Activated B cell treated with CpG ODN at 0.5 μM for 24 hours (primary cell): ENCODE data around the gene P2RY8. TPM values are rescaled to one million over a fixed set of nuclear protein-coding genes. Genes with fewer than 3 reads are reported as not detected.

ENCODE experiments used
- ATAC-seq: fragments of 200-7000 bp; cut with Tn5 transposase; one replicate; pipeline ENCODE4 v1.10.0; 2021; ENCODE audit warnings: low read depth, mild to moderate bottlenecking, moderate library complexity
- CTCF ChIA-PET: fragments of 350-600 bp; sonication (Branson Sonifier 250); formaldehyde crosslinking; loops from one replicate; lab custom pipeline; 2021; ENCODE audit warnings: antibody characterized with exemption; lab: Charles Lee
- POLR2A ChIA-PET: fragments of 350-600 bp; sonication (Branson Sonifier 250); formaldehyde crosslinking; loops from one replicate; lab custom pipeline; 2021; ENCODE audit warnings: antibody characterized with exemption; lab: Charles Lee
- DNase-seq: peaks from one replicate; pipeline ENCODE4 v3.0.0; 2022
- H3K27ac Mint-ChIP-seq: one replicate; pipeline ENCODE4 v1.8.0; 2020; ENCODE audit warnings: mixed read lengths
- H3K27me3 Mint-ChIP-seq: one replicate; pipeline ENCODE4 v1.8.0; 2021; ENCODE audit warnings: mixed read lengths
- H3K36me3 Mint-ChIP-seq: one replicate; pipeline ENCODE4 v1.8.0; 2021; ENCODE audit warnings: low read depth, mixed read lengths
- H3K4me1 Mint-ChIP-seq: one replicate; pipeline ENCODE4 v1.8.0; 2021; ENCODE audit warnings: mixed read lengths
- H3K4me3 Mint-ChIP-seq: one replicate; pipeline ENCODE4 v1.8.0; 2020; ENCODE audit warnings: mild to moderate bottlenecking, mixed read lengths
- H3K9me3 Mint-ChIP-seq: one replicate; pipeline ENCODE4 v1.8.0; 2020; ENCODE audit warnings: mixed read lengths
- intact Hi-C: fragments of 100-400 bp; cut with micrococcal nuclease; formaldehyde crosslinking; loops from one replicate; pipeline ENCODE4 v1.15.1; 2024
- total RNA-seq: library from RNA; stranded (reverse); gene quantifications from 2 replicates; pipeline ENCODE4 v1.2.3, GENCODE V29; 2022
- TF ChIP-seq, protein P1 (sequence below): fragments of 200-600 bp; IDR thresholded peaks from one replicate; pipeline ENCODE4 v1.8.0; 2022; ENCODE audit warnings: antibody characterized with exemption, mild to moderate bottlenecking

Gene P2RY8
- total RNA-seq, 1 donor from 2014 or later, result 332 TPM

DNA sequence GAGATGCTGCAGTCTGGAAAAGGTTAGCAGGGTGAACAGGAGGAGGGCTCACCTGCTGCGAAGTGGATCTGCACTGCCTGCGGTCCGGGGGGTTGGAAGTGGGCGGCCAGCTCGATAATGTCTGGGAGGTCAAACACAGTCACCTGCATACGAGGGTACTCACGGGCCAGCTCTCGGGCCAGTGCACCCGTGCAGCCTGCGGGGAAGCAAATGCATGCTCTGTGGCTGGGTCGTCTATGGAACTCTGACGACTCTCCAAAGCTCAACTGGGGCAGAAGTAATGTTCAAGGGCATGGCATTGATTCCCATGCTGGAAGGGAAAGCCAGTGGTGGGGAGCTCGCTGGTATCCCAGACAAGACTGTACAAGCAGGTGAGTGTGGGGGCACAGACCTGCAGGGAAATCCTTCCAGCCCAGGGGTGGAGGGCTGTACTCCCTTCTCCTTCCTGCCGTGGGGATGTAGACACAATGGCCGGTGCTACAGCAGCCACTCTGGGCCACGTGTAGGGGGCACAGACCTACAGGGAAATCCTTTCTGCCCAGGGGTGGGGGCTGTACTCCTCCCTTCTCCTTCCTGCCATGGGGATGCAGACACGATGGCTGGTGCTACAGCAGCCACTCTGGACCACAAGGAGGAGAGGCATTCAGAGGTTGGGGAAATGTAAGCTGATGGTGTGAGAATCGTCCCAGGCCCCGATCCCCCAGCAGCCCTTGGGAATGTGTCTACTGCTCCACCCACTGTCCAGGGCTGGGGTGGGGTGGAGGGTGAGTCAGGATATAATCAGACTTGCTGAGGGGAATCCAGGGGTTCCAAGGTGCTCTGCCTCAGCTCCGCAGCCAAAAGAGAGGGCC is 118.8 kb downstream of the P2RY8 start:
- ATAC-seq, result no peak
- Mint-ChIP-seq H3K9me3 (peaks cover 6% of the 10 kb centered on the region), H3K4me1 (peaks cover 2% of the 10 kb centered on the region), H3K36me3 (peaks cover 47% of the 10 kb centered on the region), H3K27ac (no peak overlapping the region), H3K4me3 (no peak overlapping the region), H3K27me3 (no peaks in the 10 kb centered on the region)
- no peak for DNase-seq
- ChIA-PET CTCF (no interaction called here), POLR2A (no interaction called here)
- intact Hi-C loops, result no loop called here
- TF ChIP-seq, protein P1, sequence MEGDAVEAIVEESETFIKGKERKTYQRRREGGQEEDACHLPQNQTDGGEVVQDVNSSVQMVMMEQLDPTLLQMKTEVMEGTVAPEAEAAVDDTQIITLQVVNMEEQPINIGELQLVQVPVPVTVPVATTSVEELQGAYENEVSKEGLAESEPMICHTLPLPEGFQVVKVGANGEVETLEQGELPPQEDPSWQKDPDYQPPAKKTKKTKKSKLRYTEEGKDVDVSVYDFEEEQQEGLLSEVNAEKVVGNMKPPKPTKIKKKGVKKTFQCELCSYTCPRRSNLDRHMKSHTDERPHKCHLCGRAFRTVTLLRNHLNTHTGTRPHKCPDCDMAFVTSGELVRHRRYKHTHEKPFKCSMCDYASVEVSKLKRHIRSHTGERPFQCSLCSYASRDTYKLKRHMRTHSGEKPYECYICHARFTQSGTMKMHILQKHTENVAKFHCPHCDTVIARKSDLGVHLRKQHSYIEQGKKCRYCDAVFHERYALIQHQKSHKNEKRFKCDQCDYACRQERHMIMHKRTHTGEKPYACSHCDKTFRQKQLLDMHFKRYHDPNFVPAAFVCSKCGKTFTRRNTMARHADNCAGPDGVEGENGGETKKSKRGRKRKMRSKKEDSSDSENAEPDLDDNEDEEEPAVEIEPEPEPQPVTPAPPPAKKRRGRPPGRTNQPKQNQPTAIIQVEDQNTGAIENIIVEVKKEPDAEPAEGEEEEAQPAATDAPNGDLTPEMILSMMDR, result no peak

DNA sequence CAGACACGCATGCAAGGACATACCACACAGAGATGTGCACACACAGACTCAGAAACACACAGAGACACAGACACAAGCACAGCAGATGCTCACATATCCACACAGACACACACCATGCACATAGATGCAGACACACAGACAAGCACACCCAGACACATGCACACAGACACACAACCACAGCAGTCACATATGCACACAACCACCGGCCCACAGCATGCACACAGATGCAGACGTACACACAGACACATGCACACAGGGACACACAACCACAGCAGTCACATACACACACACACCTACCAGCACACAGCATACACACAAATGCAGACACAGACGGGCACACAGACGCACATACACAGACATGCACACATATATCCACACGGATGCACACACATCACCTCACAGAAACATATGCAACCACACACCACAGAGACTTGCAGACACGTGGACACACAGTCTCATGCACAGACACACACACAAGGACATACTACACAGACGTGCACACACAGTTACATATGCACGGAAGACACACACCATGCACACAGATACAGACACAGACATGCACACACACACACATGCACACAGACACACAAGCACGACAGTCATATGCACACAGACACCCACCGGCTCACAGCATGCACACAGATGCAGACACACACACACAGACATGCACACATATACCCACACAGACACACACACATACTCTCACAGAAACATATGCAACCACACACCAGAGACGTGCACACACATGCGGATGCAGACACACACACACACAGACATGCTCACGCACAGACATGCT is 119.8 kb downstream of the P2RY8 start:
- intact Hi-C loops, result no loop called here
- no peak for ATAC-seq

DNA sequence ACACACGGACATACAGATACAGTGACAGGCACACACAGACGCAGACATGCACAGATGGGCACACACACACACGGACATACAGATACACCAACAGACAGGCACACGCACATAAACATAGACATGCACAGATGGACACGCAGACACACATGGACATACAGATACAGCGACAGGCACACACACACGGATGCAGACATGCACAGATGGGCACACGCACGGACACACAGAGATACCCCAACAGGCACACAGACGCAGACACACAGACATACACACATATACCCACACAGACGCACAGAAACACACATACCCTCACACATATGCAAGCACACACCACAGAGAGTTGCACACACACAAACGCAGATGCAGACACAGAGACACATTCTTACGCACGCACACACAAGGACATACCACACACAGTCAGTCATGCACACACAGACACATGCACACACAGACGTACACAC is 120.6 kb downstream of the P2RY8 start:
- intact Hi-C loops, result no loop called here
- ChIA-PET CTCF (no interaction called here), POLR2A (no interaction called here)
- ATAC-seq, result no peak
- TF ChIP-seq, protein P1, result no peak
- Mint-ChIP-seq H3K9me3 (no peaks in the 10 kb centered on the region), H3K36me3 (peaks cover 47% of the 10 kb centered on the region), H3K4me1 (peaks cover 4% of the 10 kb centered on the region), H3K27me3 (no peaks in the 10 kb centered on the region), H3K4me3 (no peak overlapping the region), H3K27ac (no peak overlapping the region)
- no peak for DNase-seq

More for the DNA sequence above, 119.8 kb downstream of the P2RY8 start:
- TF ChIP-seq, protein P1, result no peak
- H3K27ac Mint-ChIP-seq, result no peak overlapping the region
- POLR2A ChIA-PET, result no interaction called here
- H3K36me3 Mint-ChIP-seq, result peaks cover 48% of the 10 kb centered on the region
- CTCF ChIA-PET, result no interaction called here
- no peak for DNase-seq
- H3K27me3 Mint-ChIP-seq, result no peaks in the 10 kb centered on the region
- H3K9me3 Mint-ChIP-seq, result peaks cover 3% of the 10 kb centered on the region
- peaks cover 2% of the 10 kb centered on the region for H3K4me1 Mint-ChIP-seq
- H3K4me3 Mint-ChIP-seq, result no peak overlapping the region

Other genes with a start within 250 kb of the P2RY8 start
- 0.53 and 0.66 TPM in 2 replicates for gene IL3RA, start 200.4 kb downstream of the P2RY8 start, total RNA-seq
- gene SLC25A6, start 145.1 kb downstream of the P2RY8 start, total RNA-seq, result 436 and 472 TPM in 2 replicates
- gene ASMTL, start 84.3 kb downstream of the P2RY8 start, total RNA-seq, result 49.2 and 52.1 TPM in 2 replicates
- 75.7 and 84.7 TPM in 2 replicates for gene AKAP17A, start 54.4 kb upstream of the P2RY8 start, total RNA-seq
- 0.44 and 0.69 TPM in 2 replicates for gene ASMT, start 77.9 kb upstream of the P2RY8 start, total RNA-seq